ENCODE measurements around the gene CYP26B1.

Gene CYP26B1

DNA sequence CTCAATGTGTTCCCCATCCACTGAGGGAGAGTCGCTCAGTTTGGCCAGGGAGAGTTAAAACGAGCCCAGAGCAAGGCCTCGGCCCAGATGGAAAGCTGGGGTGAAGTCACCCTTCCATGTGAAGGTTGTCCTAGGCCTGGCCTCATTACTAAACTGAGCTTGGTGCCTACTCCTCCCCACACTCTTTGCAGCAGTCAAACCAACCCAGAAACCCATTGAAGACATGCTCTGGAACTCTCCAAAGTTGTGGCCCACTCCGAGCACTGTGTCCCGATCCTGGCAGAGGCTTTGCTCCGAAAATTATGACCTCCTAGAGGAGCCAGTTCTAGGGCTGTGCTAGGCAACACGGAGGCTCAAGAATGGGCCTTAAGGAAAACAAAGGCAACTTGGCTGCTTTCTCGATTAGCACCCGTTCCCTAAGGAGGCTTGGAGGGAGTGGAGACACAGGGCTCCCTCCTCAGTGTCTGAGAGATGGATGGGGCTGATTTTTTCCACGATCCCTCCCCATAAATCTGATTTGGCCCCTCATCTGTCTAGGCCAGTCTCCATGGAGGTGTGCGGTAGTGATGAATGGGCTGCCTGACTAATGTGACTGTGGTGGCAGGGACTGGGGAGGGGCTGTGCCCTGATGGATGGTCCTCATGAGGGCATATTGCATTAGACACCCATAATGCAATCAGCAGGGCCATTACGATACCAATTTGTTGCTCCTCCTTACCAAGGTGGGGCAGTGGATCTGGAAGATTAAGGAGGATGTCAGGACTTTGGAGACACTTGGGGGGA lies 11.7 kb upstream of the CYP26B1 start:
- H3K79me2 ChIP-seq (ENCODE audit: insufficient read depth, low read length): no peaks in the 10 kb centered on the region
- no peak overlapping the region for H3K4me3 ChIP-seq (ENCODE audit: low read depth in 1 of 2, low read length in 2 of 2)
- no peaks in the 10 kb centered on the region for H3K27me3 ChIP-seq (ENCODE audit: insufficient read depth, low read length, poor library complexity)
- no peaks in the 10 kb centered on the region for H3K4me1 ChIP-seq (ENCODE audit: insufficient read depth, low read length)
- no peak for ATAC-seq (ENCODE audit: insufficient read depth, low read depth)
- no peaks in the 10 kb centered on the region for H3K36me3 ChIP-seq (ENCODE audit: insufficient read depth, low read length)
- no peak for DNase-seq
- no peak overlapping the region for H3K9ac ChIP-seq (ENCODE audit: low read depth, low read length)
- H3K27ac ChIP-seq (ENCODE audit: low read length): no peak overlapping the region
- TF ChIP-seq, protein P1, sequence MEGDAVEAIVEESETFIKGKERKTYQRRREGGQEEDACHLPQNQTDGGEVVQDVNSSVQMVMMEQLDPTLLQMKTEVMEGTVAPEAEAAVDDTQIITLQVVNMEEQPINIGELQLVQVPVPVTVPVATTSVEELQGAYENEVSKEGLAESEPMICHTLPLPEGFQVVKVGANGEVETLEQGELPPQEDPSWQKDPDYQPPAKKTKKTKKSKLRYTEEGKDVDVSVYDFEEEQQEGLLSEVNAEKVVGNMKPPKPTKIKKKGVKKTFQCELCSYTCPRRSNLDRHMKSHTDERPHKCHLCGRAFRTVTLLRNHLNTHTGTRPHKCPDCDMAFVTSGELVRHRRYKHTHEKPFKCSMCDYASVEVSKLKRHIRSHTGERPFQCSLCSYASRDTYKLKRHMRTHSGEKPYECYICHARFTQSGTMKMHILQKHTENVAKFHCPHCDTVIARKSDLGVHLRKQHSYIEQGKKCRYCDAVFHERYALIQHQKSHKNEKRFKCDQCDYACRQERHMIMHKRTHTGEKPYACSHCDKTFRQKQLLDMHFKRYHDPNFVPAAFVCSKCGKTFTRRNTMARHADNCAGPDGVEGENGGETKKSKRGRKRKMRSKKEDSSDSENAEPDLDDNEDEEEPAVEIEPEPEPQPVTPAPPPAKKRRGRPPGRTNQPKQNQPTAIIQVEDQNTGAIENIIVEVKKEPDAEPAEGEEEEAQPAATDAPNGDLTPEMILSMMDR (IDR thresholded peaks at IDR 0.05; ENCODE audit: borderline replicate concordance, extremely low read depth, low read length, poor library complexity, severe bottlenecking): no peak
- TF ChIP-seq EZH2 (IDR thresholded peaks at IDR 0.05; ENCODE audit: borderline replicate concordance, low read depth, low read length, severe bottlenecking): no peak
- H3K9me3 ChIP-seq (ENCODE audit: insufficient read depth, low read length, severe bottlenecking): no peaks in the 10 kb centered on the region
- H4K20me1 ChIP-seq (ENCODE audit: insufficient read depth, low read length): 0 out of 2 replicates have a peak, but pooled peaks cover under 1% of the 10 kb centered on the region
- H3K4me2 ChIP-seq (ENCODE audit: insufficient read depth, low read length): no peak overlapping the region
- H2AFZ ChIP-seq (ENCODE audit: low read depth, low read length): no peak overlapping the region

DNA sequence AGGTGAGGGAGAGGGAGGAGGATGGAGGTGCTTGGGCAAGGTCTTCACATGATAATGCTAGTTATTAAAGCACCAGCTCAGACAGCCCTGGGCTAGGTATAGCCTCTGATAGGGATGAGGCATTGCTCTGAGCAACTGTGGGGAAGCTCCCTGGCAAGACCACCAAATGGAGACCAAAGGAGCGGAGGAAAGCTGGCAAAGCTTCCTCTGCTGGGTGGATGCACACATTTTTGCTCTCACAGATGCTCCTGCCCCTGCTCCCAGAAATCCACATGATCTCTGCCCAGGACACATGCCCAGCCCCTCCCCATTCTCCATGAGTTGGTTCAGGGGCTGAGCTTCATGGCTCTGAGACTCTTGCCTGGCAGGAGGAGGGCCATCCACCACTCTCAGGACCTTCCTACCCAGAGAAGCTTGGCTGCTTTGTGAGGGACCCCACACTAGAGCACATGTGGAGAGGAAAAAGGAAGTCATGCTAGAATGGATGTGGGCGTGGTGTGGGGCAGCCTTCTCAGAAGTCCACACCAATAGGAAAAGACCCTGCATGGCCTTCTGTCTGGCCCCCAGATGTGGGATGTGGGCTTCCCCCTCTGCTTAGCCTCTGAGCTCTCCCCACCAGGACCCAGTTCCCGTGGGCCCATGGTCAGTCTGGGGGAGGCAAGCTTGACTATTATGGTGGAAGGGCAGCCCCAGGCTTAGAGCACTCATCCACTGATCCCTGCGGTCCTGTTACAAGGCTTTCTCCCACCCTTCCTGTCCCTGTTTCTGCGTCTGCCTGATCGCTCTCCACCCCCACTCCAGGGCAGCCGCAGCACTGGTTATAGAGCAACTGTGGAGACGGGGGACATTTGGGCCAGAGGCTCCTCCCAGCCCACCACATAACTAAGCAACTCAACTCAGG lies 10.5 kb upstream of the CYP26B1 start:
- 0 out of 2 replicates have a peak, but pooled peaks cover 4% of the 10 kb centered on the region for H4K20me1 ChIP-seq (ENCODE audit: insufficient read depth, low read length)
- no peaks in the 10 kb centered on the region for H3K27me3 ChIP-seq (ENCODE audit: insufficient read depth, low read length, poor library complexity)
- H3K9me3 ChIP-seq (ENCODE audit: insufficient read depth, low read length, severe bottlenecking): no peaks in the 10 kb centered on the region
- DNase-seq: no peak
- H3K27ac ChIP-seq (ENCODE audit: low read length): no peak overlapping the region
- no peaks in the 10 kb centered on the region for H3K4me1 ChIP-seq (ENCODE audit: insufficient read depth, low read length)
- ATAC-seq (ENCODE audit: insufficient read depth, low read depth): no peak
- H3K4me3 ChIP-seq (ENCODE audit: low read depth in 1 of 2, low read length in 2 of 2): no peak overlapping the region
- no peak overlapping the region for H3K4me2 ChIP-seq (ENCODE audit: insufficient read depth, low read length)
- no peaks in the 10 kb centered on the region for H3K36me3 ChIP-seq (ENCODE audit: insufficient read depth, low read length)
- TF ChIP-seq EZH2 (IDR thresholded peaks at IDR 0.05; ENCODE audit: borderline replicate concordance, low read depth, low read length, severe bottlenecking): no peak
- TF ChIP-seq, protein P1 (IDR thresholded peaks at IDR 0.05; ENCODE audit: borderline replicate concordance, extremely low read depth, low read length, poor library complexity, severe bottlenecking): no peak
- no peak overlapping the region for H2AFZ ChIP-seq (ENCODE audit: low read depth, low read length)
- H3K79me2 ChIP-seq (ENCODE audit: insufficient read depth, low read length): no peaks in the 10 kb centered on the region
- no peak overlapping the region for H3K9ac ChIP-seq (ENCODE audit: low read depth, low read length)

DNA sequence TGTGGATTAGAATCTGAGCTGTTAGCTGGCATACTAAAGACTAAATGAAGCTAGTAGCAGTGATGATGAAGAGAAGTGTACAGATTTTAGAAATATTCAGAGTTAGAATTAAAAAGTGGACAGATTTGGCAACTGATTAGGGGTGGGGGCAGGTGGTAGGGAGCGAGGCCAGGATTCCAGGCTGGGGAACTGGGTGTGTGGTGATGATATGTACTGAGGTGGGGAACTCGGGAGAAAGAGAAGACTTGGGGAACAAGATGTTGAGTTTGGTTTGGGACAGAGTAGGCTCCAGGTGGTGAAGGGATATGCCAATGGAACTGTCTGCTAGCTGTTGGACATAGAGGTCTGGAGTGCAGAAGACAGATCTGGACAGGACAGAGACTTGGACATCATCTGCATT lies 9.2 kb upstream of the CYP26B1 start:
- TF ChIP-seq, protein P1 (IDR thresholded peaks at IDR 0.05; ENCODE audit: borderline replicate concordance, extremely low read depth, low read length, poor library complexity, severe bottlenecking): no peak
- TF ChIP-seq EZH2 (IDR thresholded peaks at IDR 0.05; ENCODE audit: borderline replicate concordance, low read depth, low read length, severe bottlenecking): no peak
- Histone ChIP-seq H3K4me1 (ENCODE audit: insufficient read depth, low read length) (no peaks in the 10 kb centered on the region), H3K9ac (ENCODE audit: low read depth, low read length) (no peak overlapping the region), H3K4me2 (ENCODE audit: insufficient read depth, low read length) (no peak overlapping the region), H2AFZ (ENCODE audit: low read depth, low read length) (no peak overlapping the region), H3K27ac (ENCODE audit: low read length) (no peak overlapping the region), H4K20me1 (ENCODE audit: insufficient read depth, low read length) (0 out of 2 replicates have a peak, but pooled peaks cover 4% of the 10 kb centered on the region), H3K27me3 (ENCODE audit: insufficient read depth, low read length, poor library complexity) (no peaks in the 10 kb centered on the region), H3K79me2 (ENCODE audit: insufficient read depth, low read length) (no peaks in the 10 kb centered on the region), H3K9me3 (ENCODE audit: insufficient read depth, low read length, severe bottlenecking) (no peaks in the 10 kb centered on the region), H3K4me3 (ENCODE audit: low read depth in 1 of 2, low read length in 2 of 2) (no peak overlapping the region), H3K36me3 (ENCODE audit: insufficient read depth, low read length) (no peaks in the 10 kb centered on the region)
- ATAC-seq (ENCODE audit: insufficient read depth, low read depth) (no peak), DNase-seq (no peak)

Data from DND-41 (cell line).